Testis (tissue), 2 donors: ENCODE results near the gene SSMEM1.

Experiments
- POLR2A ChIP-seq: fragments of 450-650 bp; IDR thresholded peaks from one replicate; pipeline ENCODE4 v1.6.1; 2017; ENCODE audit warnings: antibody characterized with exemption, mild to moderate bottlenecking, moderate library complexity
- TF ChIP-seq, protein P1 (sequence below), 3 experiments: fragments of 450-650 bp in 2 of 3; fragments of 200-600 bp in 1 of 3; sonication (generic) in 1 of 3; IDR thresholded peaks; one replicate each; pipeline ENCODE4 v1.5.1; 2016 to 2019; ENCODE audit warnings: antibody characterized with exemption in 3 of 3, mild to moderate bottlenecking in 2 of 3, moderate library complexity in 1 of 3

GRCh38 chr7:130242198-130243014, 34.7 kb downstream of the SSMEM1 start:
- TF ChIP-seq POLR2A, result no peak
- TF ChIP-seq, protein P1, sequence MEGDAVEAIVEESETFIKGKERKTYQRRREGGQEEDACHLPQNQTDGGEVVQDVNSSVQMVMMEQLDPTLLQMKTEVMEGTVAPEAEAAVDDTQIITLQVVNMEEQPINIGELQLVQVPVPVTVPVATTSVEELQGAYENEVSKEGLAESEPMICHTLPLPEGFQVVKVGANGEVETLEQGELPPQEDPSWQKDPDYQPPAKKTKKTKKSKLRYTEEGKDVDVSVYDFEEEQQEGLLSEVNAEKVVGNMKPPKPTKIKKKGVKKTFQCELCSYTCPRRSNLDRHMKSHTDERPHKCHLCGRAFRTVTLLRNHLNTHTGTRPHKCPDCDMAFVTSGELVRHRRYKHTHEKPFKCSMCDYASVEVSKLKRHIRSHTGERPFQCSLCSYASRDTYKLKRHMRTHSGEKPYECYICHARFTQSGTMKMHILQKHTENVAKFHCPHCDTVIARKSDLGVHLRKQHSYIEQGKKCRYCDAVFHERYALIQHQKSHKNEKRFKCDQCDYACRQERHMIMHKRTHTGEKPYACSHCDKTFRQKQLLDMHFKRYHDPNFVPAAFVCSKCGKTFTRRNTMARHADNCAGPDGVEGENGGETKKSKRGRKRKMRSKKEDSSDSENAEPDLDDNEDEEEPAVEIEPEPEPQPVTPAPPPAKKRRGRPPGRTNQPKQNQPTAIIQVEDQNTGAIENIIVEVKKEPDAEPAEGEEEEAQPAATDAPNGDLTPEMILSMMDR (IDR thresholded peaks at IDR 0.05), result peak in 2 of 3 experiments; percentile 49 to 69
